Stomach (tissue), 9 donors: Measurements from ENCODE around the gene INTS1. TPM values are rescaled to one million over a fixed set of nuclear protein-coding genes. Genes with fewer than 3 reads are reported as not detected.

Source experiments
- DNase-seq, 2 donors: peaks; one replicate each; pipeline versions ENCODE4 v3.0.0 to v3.0.0-alpha.2; 2013 to 2019
- H3K27ac ChIP-seq, 5 donors: fragments of 200-600 bp in 4 of 5; sonication (generic) in 4 of 5; one replicate each; pipeline ENCODE4 v1.5.1; 2013 to 2019; ENCODE audit warnings: mild to moderate bottlenecking in 1 of 5, moderate library complexity in 1 of 5
- H3K27me3 ChIP-seq, 3 donors: fragments of 200-600 bp; sonication (generic); one replicate each; pipeline ENCODE4 v1.5.1; 2017 to 2019; ENCODE audit warnings: mixed run types in 1 of 3
- H3K36me3 ChIP-seq, 4 donors: fragments of 200-600 bp; sonication (generic); 1 replicate in 3 of 4; 2 replicates in 1 of 4; pipeline ENCODE4 v1.5.1; 2016 to 2019
- H3K4me1 ChIP-seq, 4 donors: fragments of 200-600 bp; sonication (generic); one replicate each; pipeline ENCODE4 v1.5.1; 2016 to 2019
- H3K4me3 ChIP-seq, 4 donors: fragments of 200-600 bp; sonication (generic) in 3 of 4; one replicate each; pipeline ENCODE4 v1.5.1; 2016 to 2019; ENCODE audit warnings: mild to moderate bottlenecking in 1 of 4
- H3K9me3 ChIP-seq, 4 donors: fragments of 200-600 bp; sonication (generic); one replicate each; pipeline ENCODE4 v1.5.1; 2016 to 2019
- CTCF ChIP-seq, 7 experiments: fragments of 450-650 bp in 4 of 7; fragments of 200-600 bp in 3 of 7; sonication (generic) in 3 of 7; IDR thresholded peaks; one replicate each; pipeline ENCODE4 v1.5.1; 2016 to 2019; ENCODE audit warnings: antibody characterized with exemption in 7 of 7, control low read depth in 2 of 7, mild to moderate bottlenecking in 1 of 7
- EP300 ChIP-seq: sonication (generic); formaldehyde crosslinking; IDR thresholded peaks from one replicate; pipeline ENCODE4 v1.6.1; 2017; ENCODE audit warnings: antibody characterized with exemption
- POLR2A ChIP-seq, 4 donors: fragments of 450-650 bp; IDR thresholded peaks; one replicate each; pipeline ENCODE4 v1.6.1; 2016; ENCODE audit warnings: antibody characterized with exemption in 4 of 4, control low read depth in 2 of 4, mild to moderate bottlenecking in 1 of 4, moderate library complexity in 1 of 4
- POLR2AphosphoS5 ChIP-seq, 3 donors: sonication (generic); formaldehyde crosslinking; IDR thresholded peaks; one replicate each; pipeline ENCODE4 v1.6.1; 2016; ENCODE audit warnings: antibody characterized with exemption in 3 of 3
- WGBS, 5 donors: extraction: QIAGEN DNeasy Blood & Tissue Kit in 3 of 5; methylation state at CpG; one replicate each; pipeline versions ENCODE4 v1.1.5 to v1.1.7; 2013 to 2018; 5-methylcytosine and 5-hydroxymethylcytosine counted together
- intact Hi-C: fragments of 100-400 bp; cut with DNase I; formaldehyde crosslinking; loops from one replicate; pipeline ENCODE4 v1.15.1; 2023; ENCODE audit warnings: low total_unique reads
- polyA plus RNA-seq, 3 donors: library from polyadenylated mRNA; stranded (reverse); fragments of 200-250 nt; gene quantifications; one replicate each; pipeline ENCODE4 v1.2.3, GENCODE V29; 2013
- total RNA-seq, 5 donors: library from RNA; depleted of rRNA; stranded (reverse); fragments of >200 nt; gene quantifications; one replicate each; pipeline versions ENCODE4 v1.1.0 to v1.2.3, GENCODE V29; 2014 to 2016
- donor health status: healthy with polysubstance abuse.
- donor health status: Bipolar disorder and iron deficiency.
- donor health status: healthy.

Gene INTS1
- total and polyA plus RNA-seq, 8 donors: 24.4 to 724 (median 56.2) TPM

GRCh38 chr7:1494447-1494846, 9.7 kb downstream of the INTS1 start:
- H3K4me3 ChIP-seq: no peak overlapping the region
- no peak for TF ChIP-seq EP300
- TF ChIP-seq POLR2A (IDR thresholded peaks at IDR 0.05): no peak
- TF ChIP-seq CTCF (IDR thresholded peaks at IDR 0.05): no peak
- no peak for TF ChIP-seq POLR2AphosphoS5 (IDR thresholded peaks at IDR 0.05)
- peaks cover 85 to 100% (median 100%) of the 10 kb centered on the region in 4 donors for H3K36me3 ChIP-seq
- H3K9me3 ChIP-seq: no peaks in the 10 kb centered on the region
- no peaks in the 10 kb centered on the region for H3K27me3 ChIP-seq
- no peak for DNase-seq
- no peak overlapping the region for H3K27ac ChIP-seq
- H3K4me1 ChIP-seq: no peaks in the 10 kb centered on the region
- WGBS, 5 donors: 85 to 92% (median 91%) methylated on average over 23 to 25 of the region's 25 CpGs
- intact Hi-C loops: no loop called here

DNA sequence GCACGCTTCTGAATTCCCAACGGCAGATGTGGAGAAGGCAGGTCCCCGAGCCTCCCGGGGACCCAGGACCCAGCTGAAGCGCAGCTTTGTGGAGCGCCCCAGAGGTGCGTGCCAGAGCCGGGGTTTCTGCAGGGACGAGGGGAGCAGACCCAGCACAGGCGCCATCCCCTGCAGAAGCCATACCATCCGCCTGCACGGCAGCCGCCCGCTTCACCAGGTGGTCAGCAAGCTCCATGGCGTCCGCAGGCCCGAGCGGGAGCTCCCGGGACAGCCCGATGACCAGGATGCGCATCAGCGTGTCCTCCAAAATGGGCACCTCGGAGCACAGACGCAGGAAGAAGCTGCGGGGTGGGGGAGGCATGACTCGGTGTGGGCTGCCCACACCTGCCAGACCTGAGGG, 10.6 kb downstream of the INTS1 start:
- Histone ChIP-seq H3K4me1 (no peaks in the 10 kb centered on the region), H3K9me3 (no peaks in the 10 kb centered on the region), H3K27me3 (no peaks in the 10 kb centered on the region), H3K4me3 (no peak overlapping the region), H3K36me3 (peaks cover 85 to 100% (median 100%) of the 10 kb centered on the region in 4 donors), H3K27ac (no peak overlapping the region)
- no peak for TF ChIP-seq CTCF (IDR thresholded peaks at IDR 0.05)
- no peak for TF ChIP-seq EP300
- no peak for TF ChIP-seq POLR2A (IDR thresholded peaks at IDR 0.05)
- no peak for TF ChIP-seq POLR2AphosphoS5 (IDR thresholded peaks at IDR 0.05)
- DNase-seq: no peak
- intact Hi-C loops: no loop called here
- WGBS, 5 donors: 92 to 96% (median 95%) methylated on average over 15 to 26 of the region's 26 CpGs

GRCh38 chr7:1493129-1493528, 11.1 kb downstream of the INTS1 start:
- peaks cover 82 to 100% (median 100%) of the 10 kb centered on the region in 4 donors for H3K36me3 ChIP-seq
- no peak for DNase-seq
- H3K9me3 ChIP-seq: no peaks in the 10 kb centered on the region
- intact Hi-C loops: no loop called here
- H3K4me1 ChIP-seq: no peaks in the 10 kb centered on the region
- no peaks in the 10 kb centered on the region for H3K27me3 ChIP-seq
- TF ChIP-seq POLR2AphosphoS5 (IDR thresholded peaks at IDR 0.05) (no peak), POLR2A (IDR thresholded peaks at IDR 0.05) (no peak), EP300 (no peak), CTCF (IDR thresholded peaks at IDR 0.05) (no peak)
- H3K27ac ChIP-seq: no peak overlapping the region
- no peak overlapping the region for H3K4me3 ChIP-seq
- WGBS, 5 donors: 88 to 93% (median 91%) methylated on average over 16 to 20 of the region's 20 CpGs

GRCh38 chr7:1492640-1493039, 11.5 kb downstream of the INTS1 start:
- Histone ChIP-seq H3K4me3 (no peak overlapping the region), H3K27ac (no peak overlapping the region), H3K36me3 (peaks cover 82 to 100% (median 100%) of the 10 kb centered on the region in 4 donors), H3K4me1 (no peaks in the 10 kb centered on the region), H3K9me3 (no peaks in the 10 kb centered on the region), H3K27me3 (no peaks in the 10 kb centered on the region)
- TF ChIP-seq POLR2A (IDR thresholded peaks at IDR 0.05): no peak
- no peak for TF ChIP-seq EP300
- no peak for TF ChIP-seq CTCF (IDR thresholded peaks at IDR 0.05)
- TF ChIP-seq POLR2AphosphoS5 (IDR thresholded peaks at IDR 0.05): no peak
- no peak for DNase-seq
- 85 to 97% (median 93%) methylated on average over 18 to 33 of the region's 33 CpGs for WGBS, 5 donors
- intact Hi-C loops: no loop called here
